DLD1 (cell line): ENCODE results near the gene BEND6.

Experiments
- in situ Hi-C: cut with HindIII; loops from 2 replicates; pipeline ENCODE4 v1.10.0; 2017; ENCODE audit warnings: low sequenced_read_pairs

The BEND6 gene, protein sequence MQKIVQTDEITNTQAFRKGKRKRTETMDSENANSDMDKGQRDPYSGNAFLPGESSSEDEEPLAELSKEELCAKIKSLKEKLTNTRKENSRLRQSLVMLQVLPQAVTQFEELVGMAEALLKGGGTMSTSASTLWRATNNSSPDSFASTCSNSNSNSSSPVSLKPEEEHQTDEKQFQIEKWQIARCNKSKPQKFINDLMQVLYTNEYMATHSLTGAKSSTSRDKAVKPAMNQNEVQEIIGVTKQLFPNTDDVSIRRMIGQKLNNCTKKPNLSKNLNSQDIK

DNA sequence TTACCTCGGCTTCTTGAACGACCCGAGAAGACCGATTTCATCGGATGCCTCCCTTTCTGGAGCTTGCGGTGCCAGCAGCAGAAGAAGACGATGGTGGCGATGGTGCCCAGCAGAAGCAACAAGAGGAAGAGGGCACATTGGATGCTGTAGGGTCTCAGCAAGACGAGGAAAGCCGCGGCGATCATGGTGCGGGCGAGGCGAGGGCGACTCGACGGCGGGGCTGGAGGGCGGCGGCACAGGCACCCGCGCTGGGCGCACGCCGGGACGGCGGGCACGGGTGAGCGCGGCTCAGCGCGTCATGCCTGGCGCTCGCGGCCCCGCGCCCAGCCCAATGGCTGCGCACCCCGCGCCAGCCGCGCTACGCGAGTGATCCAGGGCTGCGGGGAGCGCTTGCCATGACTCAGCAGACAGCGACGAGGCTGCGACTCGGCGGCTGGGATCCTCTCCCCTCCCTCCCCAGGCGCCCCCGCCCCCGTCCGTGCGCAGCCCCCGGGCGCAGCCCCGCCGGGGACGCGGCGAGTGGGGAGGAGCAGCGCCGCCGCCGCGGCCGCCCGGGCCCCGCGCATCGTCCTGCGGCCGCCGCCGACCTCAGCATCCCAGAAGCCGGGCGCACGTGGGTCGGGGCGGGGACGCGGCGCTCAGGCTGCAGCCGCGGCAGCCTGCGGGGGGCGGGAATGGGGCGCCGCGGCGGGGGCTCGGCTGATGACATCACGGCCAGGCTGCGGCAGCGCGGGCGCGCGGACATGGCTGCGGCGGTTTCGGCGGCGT, at the start of gene BEND6:
Gene BEND6 (plus strand): TSS at position 705 of the 768 bp plus-strand sequence. CDS start 26,704 bp downstream, outside the sequence.
- in situ Hi-C loops: no loop called here

GRCh38 chr6:56905378-56905777, 49.5 kb upstream of the BEND6 start:
- in situ Hi-C loops: no loop called here

DNA sequence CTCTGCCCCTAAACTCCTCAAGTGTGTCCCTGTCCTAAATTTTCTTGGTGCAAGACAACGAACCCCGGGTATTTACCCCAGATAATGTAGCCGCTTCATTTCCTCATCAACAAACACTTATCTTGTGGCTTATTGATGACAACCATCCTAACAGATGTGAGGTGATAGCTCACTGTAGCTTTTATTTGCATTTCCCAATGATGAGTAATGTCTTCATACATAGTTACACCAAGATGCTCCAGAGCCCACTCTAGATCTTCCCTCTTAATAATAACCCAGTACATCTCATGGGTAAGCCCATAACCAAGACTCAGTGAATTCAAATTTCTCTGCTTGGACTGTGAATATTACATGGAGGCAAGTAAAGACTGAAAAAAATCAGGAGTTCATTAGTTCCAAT, 48.2 kb upstream of the BEND6 start:
- in situ Hi-C loops: no loop called here

- in situ Hi-C loops: no loop called here
Observed at GRCh38 chr6:56909115-56909907, 45.6 kb upstream of the BEND6 start.

DNA sequence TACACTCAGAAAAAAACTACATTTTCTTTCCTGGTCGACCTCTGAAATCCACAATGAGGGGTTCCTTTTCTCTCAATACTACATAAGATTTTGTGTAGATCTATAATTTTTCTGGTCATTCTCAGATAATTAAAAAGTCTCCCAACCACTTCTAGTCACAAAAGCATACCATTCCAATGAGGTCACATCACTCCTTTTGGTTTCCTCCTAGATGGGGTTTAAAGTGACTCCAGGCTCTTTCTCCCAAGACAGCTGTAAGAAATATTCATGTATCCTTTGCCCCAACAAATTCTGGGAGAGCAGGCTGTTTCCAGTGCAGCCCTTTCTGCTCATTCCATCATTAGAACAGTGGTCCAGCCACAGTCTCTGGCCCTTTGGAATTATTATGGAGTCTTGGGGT, 43.1 kb upstream of the BEND6 start:
- in situ Hi-C loops: no loop called here

DNA sequence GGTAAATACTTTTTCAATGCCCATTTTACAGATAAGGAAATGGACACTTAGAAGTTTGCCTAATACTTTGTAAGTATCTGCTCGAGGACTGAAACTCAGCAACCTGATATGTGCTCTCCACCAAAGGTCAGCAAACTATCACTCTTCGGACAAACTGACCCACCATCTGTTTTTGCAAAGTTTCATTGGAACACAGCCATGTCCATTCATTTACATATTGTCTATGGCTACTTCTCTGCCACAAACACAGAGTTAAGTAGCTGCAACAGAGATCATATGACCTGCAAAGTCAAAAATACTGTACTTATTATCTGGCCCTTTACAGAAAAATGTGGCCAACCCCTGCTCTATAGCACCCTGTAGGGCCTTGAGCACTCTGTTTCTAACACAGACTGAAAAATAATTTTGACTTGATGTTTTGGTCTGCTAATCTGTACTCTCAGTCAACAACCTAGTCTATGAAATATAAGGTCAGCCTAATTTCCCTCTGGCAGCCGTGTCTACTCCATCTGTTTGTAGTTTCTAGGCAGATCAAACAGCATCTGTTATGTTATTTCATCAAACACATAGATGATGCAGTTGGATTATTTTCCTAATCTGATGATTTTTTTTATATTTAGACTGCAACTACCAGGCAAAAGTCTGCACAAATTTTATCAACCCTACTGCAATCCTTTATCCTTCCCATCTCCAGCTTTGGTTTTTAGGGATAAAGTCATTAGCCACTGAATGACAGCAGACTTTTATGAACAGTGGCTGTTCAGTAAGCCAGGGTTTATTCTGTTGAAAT, 41.4 kb upstream of the BEND6 start:
- in situ Hi-C loops: no loop called here

DNA sequence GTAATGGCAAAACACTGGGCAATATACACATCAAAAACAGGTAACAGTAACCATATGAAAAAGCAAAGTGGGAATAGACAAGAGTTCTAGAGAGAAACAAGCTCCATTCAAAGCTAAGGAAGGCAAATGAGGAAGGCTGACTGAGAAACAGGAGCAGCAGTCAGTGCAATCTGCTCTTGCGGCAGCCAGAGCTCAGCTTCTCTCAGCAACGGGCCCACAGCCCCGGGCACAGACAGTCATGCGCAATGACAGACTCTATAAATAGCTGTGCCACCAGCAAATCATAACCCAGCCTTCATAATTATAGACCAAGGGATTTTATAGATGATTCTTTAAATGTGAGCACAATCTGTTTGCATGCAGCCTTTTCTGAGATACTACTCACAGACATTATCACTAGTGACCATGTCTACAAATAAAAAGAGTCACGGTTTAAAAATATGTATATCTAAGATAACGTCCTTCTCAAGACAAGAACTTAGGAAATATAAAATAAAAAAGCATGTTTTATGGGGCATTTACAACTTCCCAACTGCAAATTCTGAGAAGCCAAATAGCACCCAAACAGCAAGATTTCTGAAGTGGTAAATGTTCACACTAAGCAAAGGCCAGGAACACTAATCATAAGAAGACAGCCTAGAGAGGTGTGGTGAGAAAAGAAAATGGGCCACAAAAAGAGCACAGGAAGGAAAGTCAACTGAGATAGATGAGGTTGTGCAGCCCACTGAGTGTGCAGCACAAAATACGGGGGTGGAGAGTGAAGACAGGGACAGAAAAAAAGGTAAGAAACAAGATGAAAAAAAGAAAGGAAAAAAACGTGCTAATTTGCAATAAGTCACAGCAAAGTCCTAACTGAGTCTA, 39.9 kb upstream of the BEND6 start:
- in situ Hi-C loops: no loop called here

DNA sequence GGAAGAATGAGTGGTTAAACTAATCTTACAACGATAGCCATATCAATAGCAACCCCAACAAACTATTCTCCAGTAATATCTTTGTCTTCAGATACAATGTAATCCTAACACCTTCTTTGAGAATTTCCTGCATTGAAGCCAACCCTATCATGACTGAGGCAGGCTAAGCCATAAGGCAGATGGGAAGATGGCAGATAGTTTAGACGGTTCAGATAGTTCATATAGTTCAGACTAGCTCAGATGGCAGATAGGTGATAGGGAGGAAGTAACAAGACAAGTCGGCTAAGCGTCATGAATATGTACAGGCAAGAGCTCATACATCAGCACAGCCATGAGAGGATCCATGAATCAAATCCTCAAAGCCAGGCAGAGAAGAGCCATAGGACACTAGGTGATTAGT, 39.1 kb upstream of the BEND6 start:
- in situ Hi-C loops: no loop called here

GRCh38 chr6:56916849-56917551, 37.9 kb upstream of the BEND6 start:
- in situ Hi-C loops: no loop called here

DNA sequence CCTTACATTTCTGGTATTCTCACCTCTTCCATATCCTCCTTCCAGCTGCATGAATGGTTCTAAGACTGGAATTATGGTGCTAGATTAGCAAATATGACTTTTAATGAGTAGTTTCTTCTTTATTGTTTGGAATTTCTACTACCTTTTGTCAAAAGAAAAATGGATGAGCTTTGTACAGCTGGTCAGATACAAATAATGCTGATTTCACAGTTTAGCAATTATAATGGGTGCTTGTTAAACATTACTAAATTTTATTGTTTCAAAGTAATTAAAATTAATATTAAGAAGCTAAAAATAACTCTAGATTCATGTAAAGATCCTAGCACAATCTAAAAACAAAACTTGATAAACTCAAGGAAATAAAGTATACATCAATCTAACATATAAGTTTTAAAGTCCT, 32.3 kb upstream of the BEND6 start:
- in situ Hi-C loops: no loop called here

- in situ Hi-C loops: no loop called here
Observed at GRCh38 chr6:56923565-56923964, 31.3 kb upstream of the BEND6 start.

- in situ Hi-C loops: no loop called here
Observed at GRCh38 chr6:56927538-56928453, 27.1 kb upstream of the BEND6 start.

DNA sequence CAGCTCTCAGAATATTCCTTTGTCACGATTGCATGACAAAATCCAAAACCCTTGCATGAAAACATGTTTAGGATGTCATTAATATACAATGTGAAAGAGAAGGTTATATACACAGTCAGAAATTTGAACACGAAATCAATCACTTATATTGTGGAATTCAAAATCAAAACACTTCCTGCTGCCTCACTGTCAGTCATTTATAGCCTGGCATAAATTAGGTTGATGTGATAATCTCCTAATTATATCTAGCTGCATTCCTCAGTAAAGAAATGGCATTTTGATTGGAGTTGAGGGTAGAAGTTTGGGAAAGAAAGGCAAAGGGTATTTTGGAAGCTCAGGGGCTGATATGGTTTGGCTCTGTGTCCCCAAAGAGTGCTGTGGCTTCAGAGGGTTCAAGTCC, 24.1 kb upstream of the BEND6 start:
- in situ Hi-C loops: no loop called here

- in situ Hi-C loops: no loop called here
Observed at GRCh38 chr6:56932910-56933477, 21.9 kb upstream of the BEND6 start.

GRCh38 chr6:56933650-56934049, 21.3 kb upstream of the BEND6 start:
- in situ Hi-C loops: no loop called here

DNA sequence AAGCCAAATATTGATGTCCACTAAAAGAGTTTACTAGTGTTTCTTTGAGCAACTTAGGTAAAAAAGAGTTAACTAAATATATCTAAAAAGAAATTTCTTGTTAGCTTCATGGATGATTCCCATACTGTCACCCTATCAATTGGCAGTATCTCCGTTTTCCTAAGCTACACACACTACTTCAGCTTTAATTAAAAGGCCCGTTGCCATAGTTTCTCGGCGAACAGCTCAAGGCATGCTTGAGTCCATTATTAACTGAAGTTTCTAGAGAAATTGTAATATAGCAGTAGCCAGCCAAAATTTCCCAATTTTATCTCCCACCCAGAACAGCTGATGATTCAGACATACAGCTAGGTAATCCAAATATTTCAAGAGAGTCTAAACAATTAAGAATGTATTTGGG, 20.0 kb upstream of the BEND6 start:
- in situ Hi-C loops: no loop called here

- in situ Hi-C loops: no loop called here
Observed at GRCh38 chr6:56936466-56936865, 18.4 kb upstream of the BEND6 start.

DNA sequence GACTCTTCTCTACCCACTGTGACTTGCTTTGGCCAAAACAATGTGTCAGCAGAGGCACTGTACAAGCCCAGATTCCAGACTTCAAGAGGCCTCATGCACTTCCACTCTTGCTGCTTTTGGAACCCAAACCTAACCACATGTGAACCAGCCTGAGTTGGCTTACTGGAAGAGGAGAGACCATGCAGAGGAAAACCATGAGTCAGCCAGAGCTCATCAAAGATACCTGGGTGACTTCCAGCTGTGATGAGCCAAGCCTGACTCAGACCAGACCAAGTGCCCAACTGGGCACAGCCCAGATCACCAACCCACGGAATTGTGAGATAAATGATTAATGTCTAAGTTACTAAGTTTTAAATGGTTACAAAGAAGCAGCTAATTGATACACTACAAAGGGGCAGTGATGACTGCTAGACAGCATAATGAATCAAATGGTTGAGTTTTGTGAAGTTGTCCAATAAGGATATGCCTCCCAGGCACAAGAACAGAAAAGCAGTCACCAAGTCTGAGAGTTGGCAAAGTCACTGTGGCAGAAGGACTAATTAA, 16.2 kb upstream of the BEND6 start:
- in situ Hi-C loops: no loop called here
